Measurements from ENCODE around the gene SENP1. TPM values are rescaled to one million over a fixed set of nuclear protein-coding genes. Genes with fewer than 3 reads are reported as not detected.

The SENP1 gene
- total RNA-seq, 1 donor, result 43.8 TPM

- TF ChIP-seq CTCF (IDR thresholded peaks at IDR 0.05; ENCODE audit: insufficient read depth, low read length), result no peak
- DNase-seq (ENCODE audit: low read depth), result no peak
- no peak overlapping the region for H3K4me3 ChIP-seq (ENCODE audit: low read depth, low read length)
Observed at GRCh38 chr12:48033451-48033850, 72.4 kb downstream of the SENP1 start.

- no peak for TF ChIP-seq CTCF (IDR thresholded peaks at IDR 0.05; ENCODE audit: insufficient read depth, low read length)
- no peak overlapping the region for H3K4me3 ChIP-seq (ENCODE audit: low read depth, low read length)
- peak; percentile 11 for DNase-seq (ENCODE audit: low read depth)
Observed at GRCh38 chr12:48032597-48032996, 73.3 kb downstream of the SENP1 start.

GRCh38 chr12:48031135-48031960 is 74.5 kb downstream of the SENP1 start:
- no peak for TF ChIP-seq CTCF (IDR thresholded peaks at IDR 0.05; ENCODE audit: insufficient read depth, low read length)
- H3K4me3 ChIP-seq (ENCODE audit: low read depth, low read length), result no peak overlapping the region
- peak; percentile 7 for DNase-seq (ENCODE audit: low read depth)

- TF ChIP-seq CTCF (IDR thresholded peaks at IDR 0.05; ENCODE audit: insufficient read depth, low read length), result no peak
- DNase-seq (ENCODE audit: low read depth), result no peak
- H3K4me3 ChIP-seq (ENCODE audit: low read depth, low read length), result no peak overlapping the region
Observed at GRCh38 chr12:48030173-48030650, 75.7 kb downstream of the SENP1 start.

GRCh38 chr12:48029491-48030172 is 76.2 kb downstream of the SENP1 start:
- H3K4me3 ChIP-seq (ENCODE audit: low read depth, low read length), result no peak overlapping the region
- no peak for TF ChIP-seq CTCF (IDR thresholded peaks at IDR 0.05; ENCODE audit: insufficient read depth, low read length)
- no peak for DNase-seq (ENCODE audit: low read depth)

GRCh38 chr12:48028541-48029431 is 77.1 kb downstream of the SENP1 start:
- H3K4me3 ChIP-seq (ENCODE audit: low read depth, low read length), result no peak overlapping the region
- DNase-seq (ENCODE audit: low read depth), result no peak
- no peak for TF ChIP-seq CTCF (IDR thresholded peaks at IDR 0.05; ENCODE audit: insufficient read depth, low read length)

All from fibroblast of the aortic adventitia (primary cell).